Upper lobe of left lung (tissue), 6 donors: Measurements from ENCODE around the gene ITGAL. TPM values are rescaled to one million over a fixed set of nuclear protein-coding genes. Genes with fewer than 3 reads are reported as not detected.

Source experiments
- ATAC-seq, 2 donors: fragments of 200-7000 bp; cut with Tn5 transposase; one replicate each; pipeline ENCODE4 v1.9.1; 2022; ENCODE audit warnings: mild to moderate bottlenecking in 2 of 2, moderate library complexity in 2 of 2; ENCODE audit not compliant: low FRiP score in 2 of 2
- DNase-seq, 2 donors: peaks; one replicate each; pipeline ENCODE4 v3.0.0-alpha.2; 2019 to 2020
- H3K27ac ChIP-seq, 4 donors: fragments of 200-600 bp; sonication (generic); one replicate each; pipeline ENCODE4 v1.5.1; 2016 to 2019
- H3K27me3 ChIP-seq, 4 donors: fragments of 200-600 bp; sonication (generic); one replicate each; pipeline ENCODE4 v1.5.1; 2017 to 2019
- H3K36me3 ChIP-seq, 4 donors: fragments of 200-600 bp; sonication (generic); one replicate each; pipeline ENCODE4 v1.5.1; 2016 to 2019
- H3K4me1 ChIP-seq, 4 donors: fragments of 200-600 bp; sonication (generic); one replicate each; pipeline ENCODE4 v1.5.1; 2018 to 2019
- H3K4me3 ChIP-seq, 4 donors: fragments of 200-600 bp; sonication (generic); one replicate each; pipeline ENCODE4 v1.5.1; 2017 to 2019; ENCODE audit warnings: mild to moderate bottlenecking in 2 of 4, moderate library complexity in 1 of 4
- H3K9me3 ChIP-seq, 4 donors: fragments of 200-600 bp; sonication (generic); one replicate each; pipeline ENCODE4 v1.5.1; 2018 to 2019
- EP300 ChIP-seq, 4 donors: sonication (generic); formaldehyde crosslinking; IDR thresholded peaks; one replicate each; pipeline ENCODE4 v1.5.1; 2017; ENCODE audit warnings: antibody characterized with exemption in 4 of 4, control low read depth in 2 of 4
- POLR2A ChIP-seq, 4 donors: fragments of 450-650 bp; IDR thresholded peaks; one replicate each; pipeline ENCODE4 v1.5.1; 2016 to 2017; ENCODE audit warnings: antibody characterized with exemption in 4 of 4, mild to moderate bottlenecking in 2 of 4
- POLR2AphosphoS5 ChIP-seq, 2 donors: sonication (generic); formaldehyde crosslinking; IDR thresholded peaks; one replicate each; pipeline ENCODE4 v1.5.1; 2017; ENCODE audit warnings: antibody characterized with exemption in 2 of 2
- WGBS, 2 donors: methylation state at CpG; one replicate each; pipeline ENCODE4 v1.1.5; 2017 to 2018; 5-methylcytosine and 5-hydroxymethylcytosine counted together
- total RNA-seq, 6 donors: library from RNA; depleted of rRNA in 4 of 6; stranded (reverse); fragments of >200 nt in 4 of 6; gene quantifications; one replicate each; pipeline versions ENCODE4 v1.1.0 to v1.2.1, GENCODE V29; 2016 to 2021
- TF ChIP-seq, protein P1 (sequence below), 6 experiments: fragments of 450-650 bp in 4 of 6; fragments of 200-600 bp in 2 of 6; sonication (generic) in 2 of 6; IDR thresholded peaks; one replicate each; pipeline ENCODE4 v1.5.1; 2016 to 2019; ENCODE audit warnings: antibody characterized with exemption in 6 of 6
- donor health status: DM: no; HTN: no; CAD: no; lungs with moderate emphysema.
- donor health status: DM: no; HTN: yes; CAD: no; lungs with severe emphysema.

Gene ITGAL
- total RNA-seq, 6 donors from 2014 or later: 22.8 to 138 (median 67.0) TPM

GRCh38 chr16:30511509-30511908, 39.0 kb downstream of the ITGAL start:
- no peak for DNase-seq
- Histone ChIP-seq H3K4me3 (no peak overlapping the region), H3K27ac (no peak overlapping the region), H3K9me3 (no peaks in the 10 kb centered on the region), H3K27me3 (no peaks in the 10 kb centered on the region), H3K4me1 (no peaks in the 10 kb centered on the region), H3K36me3 (peaks cover 0 to 19% (median 2%) of the 10 kb centered on the region in 4 donors)
- 98 to 100% methylated on average over 2 to 3 of the region's 3 CpGs for whole genome bisulfite sequencing, 2 donors
- no peak for ATAC-seq
- TF ChIP-seq, protein P1, sequence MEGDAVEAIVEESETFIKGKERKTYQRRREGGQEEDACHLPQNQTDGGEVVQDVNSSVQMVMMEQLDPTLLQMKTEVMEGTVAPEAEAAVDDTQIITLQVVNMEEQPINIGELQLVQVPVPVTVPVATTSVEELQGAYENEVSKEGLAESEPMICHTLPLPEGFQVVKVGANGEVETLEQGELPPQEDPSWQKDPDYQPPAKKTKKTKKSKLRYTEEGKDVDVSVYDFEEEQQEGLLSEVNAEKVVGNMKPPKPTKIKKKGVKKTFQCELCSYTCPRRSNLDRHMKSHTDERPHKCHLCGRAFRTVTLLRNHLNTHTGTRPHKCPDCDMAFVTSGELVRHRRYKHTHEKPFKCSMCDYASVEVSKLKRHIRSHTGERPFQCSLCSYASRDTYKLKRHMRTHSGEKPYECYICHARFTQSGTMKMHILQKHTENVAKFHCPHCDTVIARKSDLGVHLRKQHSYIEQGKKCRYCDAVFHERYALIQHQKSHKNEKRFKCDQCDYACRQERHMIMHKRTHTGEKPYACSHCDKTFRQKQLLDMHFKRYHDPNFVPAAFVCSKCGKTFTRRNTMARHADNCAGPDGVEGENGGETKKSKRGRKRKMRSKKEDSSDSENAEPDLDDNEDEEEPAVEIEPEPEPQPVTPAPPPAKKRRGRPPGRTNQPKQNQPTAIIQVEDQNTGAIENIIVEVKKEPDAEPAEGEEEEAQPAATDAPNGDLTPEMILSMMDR (IDR thresholded peaks at IDR 0.05): no peak
- TF ChIP-seq EP300 (IDR thresholded peaks at IDR 0.05): no peak
- TF ChIP-seq POLR2A (IDR thresholded peaks at IDR 0.05): no peak
- TF ChIP-seq POLR2AphosphoS5 (IDR thresholded peaks at IDR 0.05): no peak

- Histone ChIP-seq H3K36me3 (peaks cover 0 to 33% (median 5%) of the 10 kb centered on the region in 4 donors), H3K27me3 (no peaks in the 10 kb centered on the region), H3K4me3 (no peak overlapping the region), H3K27ac (no peak overlapping the region), H3K4me1 (no peaks in the 10 kb centered on the region), H3K9me3 (no peaks in the 10 kb centered on the region)
- ATAC-seq (no peak), DNase-seq (no peak)
- no peak for TF ChIP-seq POLR2AphosphoS5 (IDR thresholded peaks at IDR 0.05)
- TF ChIP-seq, protein P1 (IDR thresholded peaks at IDR 0.05): no peak
- 92 to 97% methylated on average over 2 of the region's 2 CpGs for WGBS, 2 donors
These were observed 42.7 kb downstream of the ITGAL start for GRCh38 chr16:30515275-30515674.

- Histone ChIP-seq H3K9me3 (no peaks in the 10 kb centered on the region), H3K27me3 (no peaks in the 10 kb centered on the region), H3K4me1 (no peaks in the 10 kb centered on the region), H3K4me3 (no peak overlapping the region), H3K36me3 (peaks cover 0 to 20% (median 5%) of the 10 kb centered on the region in 4 donors), H3K27ac (no peak overlapping the region)
- WGBS, 2 donors: 87 to 91% methylated on average over 10 of the region's 10 CpGs
- TF ChIP-seq POLR2AphosphoS5 (IDR thresholded peaks at IDR 0.05): no peak
- no peak for TF ChIP-seq POLR2A (IDR thresholded peaks at IDR 0.05)
- TF ChIP-seq EP300 (IDR thresholded peaks at IDR 0.05): no peak
- TF ChIP-seq, protein P1 (IDR thresholded peaks at IDR 0.05): no peak
- DNase-seq (no peak), ATAC-seq (no peak)
These were observed 46.0 kb downstream of the ITGAL start for GRCh38 chr16:30518552-30518951.

- H3K4me1 ChIP-seq: peaks cover 0 to 4% (median 0%) of the 10 kb centered on the region in 4 donors
- ATAC-seq (no peak), DNase-seq (no peak)
- no peaks in the 10 kb centered on the region for H3K27me3 ChIP-seq
- H3K27ac ChIP-seq: no peak overlapping the region
- H3K9me3 ChIP-seq: no peaks in the 10 kb centered on the region
- H3K36me3 ChIP-seq: peaks cover 0 to 19% (median 7%) of the 10 kb centered on the region in 4 donors
- TF ChIP-seq POLR2A (IDR thresholded peaks at IDR 0.05): no peak
- TF ChIP-seq, protein P1 (IDR thresholded peaks at IDR 0.05): no peak
- TF ChIP-seq POLR2AphosphoS5 (IDR thresholded peaks at IDR 0.05): no peak
- no peak for TF ChIP-seq EP300 (IDR thresholded peaks at IDR 0.05)
- H3K4me3 ChIP-seq: no peak overlapping the region
- 88 to 90% methylated on average over 16 to 20 of the region's 20 CpGs for whole genome bisulfite sequencing, 2 donors
These were observed 46.8 kb downstream of the ITGAL start for GRCh38 chr16:30519120-30520049.
